Stimulated activated CD4-positive, alpha-beta T cell treated with anti-CD3 and anti-CD28 coated beads, Interleukin-1b, Interleukin-23, amount 100 ng/mL, for 48 hours (primary cell): ENCODE measurements around the gene FGF8.

Experiments
- DNase-seq: peaks from one replicate; pipeline ENCODE4 v3.0.0-alpha.2; 2020

The FGF8 gene

GRCh38 chr10:101768791-101769170 is 7.1 kb downstream of the FGF8 start:
- DNase-seq = no peak

DNA sequence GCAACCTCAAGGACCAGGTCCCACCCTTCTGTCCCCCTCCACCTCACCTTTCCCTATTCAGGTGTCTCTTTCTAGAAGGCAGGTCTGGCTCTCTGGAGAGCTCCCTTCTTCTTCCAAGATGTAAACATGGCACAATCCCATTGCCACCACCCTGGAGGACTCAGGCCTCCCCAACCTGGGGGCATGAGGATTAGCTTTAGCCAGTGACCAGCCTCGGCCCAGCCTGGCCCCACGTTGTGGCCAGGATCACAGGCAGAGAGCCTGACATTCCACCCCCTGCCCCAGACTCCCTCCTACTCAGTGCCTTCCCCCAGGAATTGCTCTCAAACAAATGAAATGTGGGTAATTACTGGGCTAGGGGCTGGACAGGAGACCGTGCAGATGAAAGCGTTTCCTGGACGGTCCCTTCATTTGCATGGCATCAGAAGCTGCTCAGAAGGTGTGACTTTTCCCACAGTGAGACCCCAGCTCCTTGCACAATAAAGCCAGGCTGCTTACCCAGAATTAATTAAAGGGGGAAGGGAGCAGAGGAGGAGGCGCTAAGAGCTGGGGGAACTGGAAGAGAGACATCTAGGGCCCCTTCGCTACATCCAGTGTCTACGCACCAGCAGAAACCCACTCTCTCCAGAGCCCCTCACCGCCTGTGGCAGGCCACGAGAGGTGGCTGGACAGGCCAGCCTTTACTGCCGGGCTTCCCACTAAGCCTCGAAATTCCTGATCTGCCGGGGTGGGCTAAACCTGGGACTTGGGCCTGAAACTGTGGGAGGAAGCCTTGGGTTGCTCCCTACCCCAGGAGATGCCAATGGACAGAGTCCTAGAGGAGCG is 7.7 kb downstream of the FGF8 start:
- no peak for DNase-seq

- no peak for DNase-seq
Measured at GRCh38 chr10:101767600-101767945, 8.3 kb downstream of the FGF8 start.

DNA sequence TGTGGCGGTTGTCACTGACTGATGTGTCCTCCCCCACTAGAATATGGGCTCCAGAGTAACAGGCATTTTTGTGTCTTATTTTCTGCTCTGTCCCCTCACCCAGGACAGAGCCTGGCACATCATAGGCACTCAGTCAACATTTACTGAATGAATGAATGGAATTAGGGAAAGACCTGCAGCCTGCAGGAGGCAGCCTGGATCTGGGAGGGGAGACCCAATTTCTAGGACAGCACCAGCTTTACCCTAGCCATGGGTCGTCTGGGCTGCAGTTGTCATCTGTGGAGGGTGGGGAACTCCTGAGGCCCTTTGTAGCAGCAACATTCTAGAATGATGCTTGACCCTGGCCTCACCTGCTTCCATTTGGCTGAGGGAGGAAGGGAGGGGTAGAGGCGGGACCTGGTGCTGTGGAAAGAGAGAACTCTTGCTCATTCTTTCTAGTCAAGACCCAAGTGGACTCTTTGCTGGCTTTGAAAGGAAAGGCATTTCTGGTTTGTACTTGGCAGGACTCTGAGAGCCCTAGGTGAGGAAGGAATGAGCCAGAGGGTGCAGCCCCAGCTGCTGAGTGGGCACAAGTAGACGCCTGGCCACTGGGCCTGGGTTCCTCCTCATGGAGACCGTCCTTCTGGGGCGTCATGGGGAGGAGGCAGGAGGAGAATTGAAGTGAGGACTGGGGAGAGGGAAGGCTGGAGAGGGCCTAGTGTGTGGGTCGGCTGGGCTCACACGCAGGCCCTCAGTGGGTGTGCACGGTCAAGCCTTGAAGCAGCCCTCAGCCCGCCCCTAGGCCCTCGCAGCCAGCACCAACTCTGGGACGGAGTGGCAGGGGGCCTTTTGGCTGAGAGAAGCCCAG is 8.9 kb downstream of the FGF8 start:
- no peak for DNase-seq

- no peak for DNase-seq
Measured at GRCh38 chr10:101766306-101766705, 9.6 kb downstream of the FGF8 start.

GRCh38 chr10:101763141-101763846 is 12.6 kb downstream of the FGF8 start:
- no peak for DNase-seq

GRCh38 chr10:101762736-101763135 is 13.2 kb downstream of the FGF8 start:
- DNase-seq = no peak

DNA sequence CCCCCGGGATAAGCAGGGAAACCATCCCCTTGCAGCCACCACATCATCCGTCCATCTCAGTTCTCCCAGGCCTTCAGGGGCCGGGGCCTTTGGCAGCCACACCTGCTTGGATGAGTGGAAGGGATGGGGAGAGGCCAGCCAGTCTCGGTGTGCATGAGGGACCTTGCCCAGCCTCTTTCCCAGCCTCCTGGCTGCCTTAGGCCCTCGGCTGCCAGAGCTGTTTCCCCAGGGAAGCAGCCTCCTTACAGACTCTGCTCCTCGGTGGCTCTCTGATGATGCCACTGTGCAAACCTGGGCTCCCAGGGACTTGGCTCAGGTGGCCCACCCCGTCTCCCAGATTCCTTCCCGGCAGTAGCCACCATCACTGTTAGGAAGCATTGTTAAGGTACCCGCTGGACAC is 14.7 kb downstream of the FGF8 start:
- DNase-seq = no peak

DNA sequence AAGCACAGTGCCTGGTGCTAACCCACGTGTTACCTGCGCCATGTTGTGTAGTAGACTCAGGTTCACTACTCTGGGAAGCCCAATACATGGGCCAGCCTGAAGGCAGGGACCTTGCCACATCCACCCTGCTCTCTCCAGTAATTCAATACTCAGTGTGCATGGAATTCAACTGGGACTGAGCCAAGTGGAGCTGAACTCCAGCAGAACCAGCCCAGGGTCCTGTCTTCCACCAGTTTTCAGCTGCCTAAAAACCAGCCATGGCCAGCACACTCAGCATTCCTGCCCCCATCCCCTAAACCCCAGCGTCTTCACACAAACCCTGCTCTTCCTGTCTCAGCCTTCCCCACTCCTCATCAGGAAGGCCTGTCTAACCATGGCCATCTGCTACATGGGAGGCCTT is 15.4 kb downstream of the FGF8 start:
- DNase-seq = no peak

GRCh38 chr10:101759309-101760247 is 16.3 kb downstream of the FGF8 start:
- no peak for DNase-seq

- no peak for DNase-seq
Measured at GRCh38 chr10:101758858-101759257, 17.1 kb downstream of the FGF8 start.

GRCh38 chr10:101752241-101752640 is 23.7 kb downstream of the FGF8 start:
- no peak for DNase-seq

DNA sequence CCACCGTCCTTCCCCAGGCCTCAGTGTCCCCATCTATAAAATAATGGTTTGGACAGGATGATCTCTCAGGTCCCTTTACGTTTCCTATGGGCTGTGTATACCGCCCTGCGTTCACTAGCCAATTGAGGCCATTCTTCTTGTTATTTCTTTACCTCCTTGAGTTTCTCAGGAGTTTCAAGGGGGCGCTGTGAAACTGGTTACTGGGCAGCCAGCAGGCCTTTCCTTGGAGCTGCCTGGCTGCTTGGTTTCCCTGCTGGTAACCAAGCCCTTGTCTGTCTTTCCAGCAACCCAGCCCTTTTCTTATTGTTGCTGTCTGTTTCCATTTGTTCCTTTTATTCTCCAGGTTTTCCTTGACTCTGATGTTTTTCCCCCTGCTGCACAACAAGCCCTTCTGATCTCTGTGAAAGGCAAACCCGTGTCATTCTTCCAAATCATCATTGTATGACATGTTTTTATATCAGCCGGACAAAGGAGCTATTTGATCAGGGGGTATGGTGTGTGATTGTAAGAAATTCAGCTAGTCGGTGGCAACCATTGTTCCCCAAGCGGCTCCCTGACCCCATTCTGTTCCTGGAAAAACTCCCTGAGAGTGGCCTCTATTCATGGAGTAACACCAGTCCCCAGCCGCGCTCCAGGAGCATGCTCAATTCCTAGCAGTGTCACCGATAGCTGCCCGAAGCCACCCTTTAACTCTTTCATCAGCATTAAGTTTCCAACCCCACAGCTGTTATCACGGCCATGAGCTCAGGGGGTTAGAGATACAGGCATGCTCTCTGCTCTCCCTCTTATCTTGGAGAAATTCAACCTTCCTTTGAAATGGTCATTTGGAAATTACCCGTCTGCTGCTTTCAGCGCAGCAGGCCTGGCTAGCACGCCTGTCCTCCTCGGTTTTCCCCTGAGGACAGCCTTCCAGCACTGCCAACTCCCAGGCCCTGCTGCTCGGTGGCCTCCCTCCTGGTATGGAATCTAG is 26.6 kb downstream of the FGF8 start:
- no peak for DNase-seq

DNA sequence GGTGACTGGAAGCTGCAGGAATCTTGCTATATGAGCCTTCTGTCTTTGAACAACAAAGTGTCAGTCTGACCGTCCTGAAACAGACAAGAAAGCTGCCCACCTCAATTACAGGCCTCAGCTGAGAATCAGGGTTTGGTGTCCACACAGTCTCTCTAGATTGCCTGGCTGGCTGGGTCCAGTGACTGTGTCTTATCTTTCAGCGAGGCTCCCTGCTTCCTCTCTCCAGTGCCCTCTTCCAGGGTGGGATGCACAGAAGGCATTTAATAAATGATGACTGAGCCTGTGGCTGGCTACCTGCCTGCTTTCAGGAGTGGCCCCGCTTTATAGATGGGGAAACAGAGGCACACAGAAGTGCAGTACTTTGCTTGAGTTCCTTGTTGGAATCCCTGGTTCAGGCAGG is 27.4 kb downstream of the FGF8 start:
- DNase-seq = no peak

GRCh38 chr10:101745074-101745696 is 30.7 kb downstream of the FGF8 start:
- no peak for DNase-seq

DNA sequence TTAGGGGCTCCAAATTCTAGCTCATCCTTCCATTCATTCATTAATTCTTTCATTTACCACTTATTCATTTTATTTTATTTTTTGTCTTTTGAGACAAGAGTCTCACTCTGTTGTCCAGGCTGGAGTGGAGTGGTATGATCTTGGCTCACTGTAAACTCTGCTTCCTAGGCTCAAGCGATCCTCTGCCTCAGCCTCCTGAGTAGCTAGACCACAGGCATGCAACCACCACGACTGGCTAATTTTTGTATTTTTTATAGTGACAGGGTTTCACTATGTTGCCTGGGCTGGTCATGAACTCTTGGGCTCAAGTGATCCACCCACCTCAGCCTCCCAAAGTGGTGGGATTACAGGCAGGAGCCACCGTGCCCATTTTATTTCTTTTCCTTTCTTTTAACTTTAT is 31.6 kb downstream of the FGF8 start:
- no peak for DNase-seq

- no peak for DNase-seq
Measured at GRCh38 chr10:101741938-101742337, 34.0 kb downstream of the FGF8 start.

- no peak for DNase-seq
Measured at GRCh38 chr10:101736666-101737065, 39.2 kb downstream of the FGF8 start.

- no peak for DNase-seq
Measured at GRCh38 chr10:101732096-101732495, 43.8 kb downstream of the FGF8 start.

DNA sequence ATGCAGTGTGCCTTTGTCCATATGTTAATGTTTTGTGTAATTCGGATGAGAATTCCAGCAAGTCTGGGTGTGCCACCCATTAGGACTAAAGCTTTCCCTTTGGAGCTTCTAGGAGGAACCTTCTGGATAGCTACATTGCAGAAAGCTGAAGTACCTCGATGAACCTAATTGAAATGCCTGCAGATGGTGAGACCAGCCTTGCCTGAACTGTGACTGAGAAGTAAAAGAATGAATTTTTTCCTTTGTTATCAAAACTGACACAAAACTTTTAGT is 49.9 kb downstream of the FGF8 start:
- DNase-seq = no peak
